ENCODE measurements around the gene PLA2G2D. TPM values are rescaled to one million over a fixed set of nuclear protein-coding genes. Genes with fewer than 3 reads are reported as not detected.

Gene PLA2G2D
- total and polyA plus RNA-seq, 9 of the 15 experiments (the other 6 are each of a cell fraction or from before 2014, with no cell fraction given) = not detected

DNA sequence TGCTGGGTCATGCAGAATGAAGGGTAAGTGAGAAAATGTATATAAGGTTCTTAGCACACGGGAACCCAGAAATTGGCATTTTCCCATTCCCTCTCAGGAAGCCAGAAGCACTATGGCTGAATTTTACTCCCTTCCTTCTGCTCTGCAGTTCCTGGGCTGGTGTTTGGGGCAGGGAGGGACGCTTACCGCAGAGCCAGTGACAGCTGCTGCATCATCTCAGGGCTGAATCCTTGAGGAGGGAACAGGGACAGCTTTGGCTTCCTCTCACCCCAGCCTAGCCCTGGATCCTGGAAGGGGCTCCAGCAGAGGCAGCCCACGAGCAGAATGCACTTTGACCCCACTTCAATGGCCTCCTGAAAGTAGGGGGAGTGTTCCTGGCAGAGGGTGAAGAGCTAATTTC is 12.0 kb downstream of the PLA2G2D start (continued):
- TF ChIP-seq POLR3G (IDR thresholded peaks at IDR 0.05; ENCODE audit: extremely low read depth, insufficient read length, insufficient replicate concordance) (no peak), EP300 (IDR thresholded peaks at IDR 0.05; ENCODE audit: low read length) (no peak)

GRCh38 chr1:20105856-20106255 is 13.5 kb downstream of the PLA2G2D start:
- POLR2A ChIA-PET = interaction anchor here (0.6 kb wide), 1 partner anchor 329 kb away, joined by 3 read pairs; no protein-coding TSS in a partner anchor
- peak; percentile 35 for TF ChIP-seq CBFA2T3 (IDR thresholded peaks at IDR 0.05)
- no peak for TF ChIP-seq DIDO1 (tag; IDR thresholded peaks at IDR 0.05; ENCODE audit: low read depth)
- DNase-seq (ENCODE audit: extremely low read depth in 1 of 4, low spot score in 3 of 4) = peak in 1 of 4 experiments; percentile 31
- H2AFZ ChIP-seq (ENCODE audit: low read depth, low read length) = no peak overlapping the region
- no peak overlapping the region for H3K4me2 ChIP-seq (ENCODE audit: insufficient read depth, low read length)
- no peaks in the 10 kb centered on the region for H3K9me1 ChIP-seq (ENCODE audit: control insufficient read depth, insufficient read depth, low read length)
- in situ Hi-C loops (cut with MboI) (no loop called here), intact Hi-C loops (cut with micrococcal nuclease) (no loop called here)
- no peaks in the 10 kb centered on the region for H3K36me3 ChIP-seq (ENCODE audit: control insufficient read depth, insufficient read depth, low read length)
- CTCF ChIA-PET (ENCODE audit: low intra/inter-chr PET ratio) = no interaction called here
- H3K27ac ChIP-seq (ENCODE audit: extremely low read depth, low read depth, low read length) = no peak overlapping the region
- no peaks in the 10 kb centered on the region for H3K9me3 ChIP-seq (replicated peaks; ENCODE audit: control insufficient read depth, insufficient read depth, low read depth, low read length)
- no peak for ATAC-seq
- WGBS (ENCODE audit: insufficient coverage, low coverage, missing lambda C conversion rate) = 0% methylated on average over 1 of the region's 1 CpG
- no peak overlapping the region for H3K4me3 ChIP-seq
- peaks cover 3% of the 10 kb centered on the region; the same call in 1 of the 2 replicates for H4K20me1 ChIP-seq (replicated peaks; ENCODE audit: control insufficient read depth, insufficient read depth, low read length)
- FAIRE-seq = no peak
- H3K27me3 ChIP-seq (ENCODE audit: control insufficient read depth in 2 of 2, insufficient read depth in 2 of 2, low read length in 2 of 2) = peaks cover 3 to 19% of the 10 kb centered on the region in 2 experiments; a peak in 4 of 5 replicates
- H3K4me1 ChIP-seq (replicated peaks in 1 of 2; ENCODE audit: control insufficient read depth in 2 of 2, insufficient read depth in 2 of 2, low read length in 2 of 2) = no peaks in the 10 kb centered on the region; a peak in 1 of 5 replicates
- no peak overlapping the region for H3K9ac ChIP-seq (ENCODE audit: insufficient read depth in 1 of 2, low read depth in 2 of 2, low read length in 2 of 2)
- no TSS peak for BruUV-seq (replicated peaks)
- no peaks in the 10 kb centered on the region for H3K79me2 ChIP-seq (ENCODE audit: control insufficient read depth, insufficient read depth, low read length)

GRCh38 chr1:20102875-20103274 is 16.5 kb downstream of the PLA2G2D start:
- intact Hi-C loops (cut with micrococcal nuclease) (loop anchor here (5.0 kb wide), 2 partner anchors 126 to 389 kb away; partner anchors contain the start of gene PLA2G2A), in situ Hi-C loops (cut with MboI) (loop anchor here (5.0 kb wide), 1 partner anchor 389 kb away; no protein-coding TSS in a partner anchor)
- ATAC-seq (no peak), DNase-seq (ENCODE audit: extremely low read depth in 1 of 4, low spot score in 3 of 4) (no peak), FAIRE-seq (peak; percentile 48)
- H3K9me3 ChIP-seq (replicated peaks; ENCODE audit: control insufficient read depth, insufficient read depth, low read depth, low read length) = no peaks in the 10 kb centered on the region
- H3K9me1 ChIP-seq (ENCODE audit: control insufficient read depth, insufficient read depth, low read length) = no peaks in the 10 kb centered on the region
- no peaks in the 10 kb centered on the region; the same call in 1 of the 2 replicates for H4K20me1 ChIP-seq (replicated peaks; ENCODE audit: control insufficient read depth, insufficient read depth, low read length)
- POLR2A ChIA-PET = no interaction called here
- no peak overlapping the region for H2AFZ ChIP-seq (ENCODE audit: low read depth, low read length)
- CTCF ChIA-PET (ENCODE audit: low intra/inter-chr PET ratio) = no interaction called here
- peaks cover 0 to 19% of the 10 kb centered on the region in 2 experiments; a peak in 3 of 5 replicates for H3K27me3 ChIP-seq (ENCODE audit: control insufficient read depth in 2 of 2, insufficient read depth in 2 of 2, low read length in 2 of 2)
- WGBS (ENCODE audit: insufficient coverage, low coverage, missing lambda C conversion rate) = 4% methylated on average over 1 of the region's 1 CpG
- no TSS peak for BruUV-seq (replicated peaks)
- no peak overlapping the region for H3K4me3 ChIP-seq
- no peaks in the 10 kb centered on the region for H3K36me3 ChIP-seq (ENCODE audit: control insufficient read depth, insufficient read depth, low read length)
- no peak overlapping the region for H3K9ac ChIP-seq (ENCODE audit: insufficient read depth in 1 of 2, low read depth in 2 of 2, low read length in 2 of 2)
- H3K4me1 ChIP-seq (replicated peaks in 1 of 2; ENCODE audit: control insufficient read depth in 2 of 2, insufficient read depth in 2 of 2, low read length in 2 of 2) = no peaks in the 10 kb centered on the region
- H3K4me2 ChIP-seq (ENCODE audit: insufficient read depth, low read length) = no peak overlapping the region
- TF ChIP-seq CEBPG (CRISPR knock-in tag; IDR thresholded peaks at IDR 0.05) (no peak), CEBPG (tag; conservative IDR thresholded peaks at IDR 0.05 in 1 of 2, IDR thresholded peaks at IDR 0.05 in 1 of 2) (peak in 1 of 2 experiments; percentile 68; a peak in 2 of 4 replicates), ZKSCAN8 (CRISPR knock-in tag; IDR thresholded peaks at IDR 0.05) (no peak), ZEB2 (IDR thresholded peaks at IDR 0.05) (no peak), KDM1A (IDR thresholded peaks at IDR 0.05) (peak; percentile 55 to 59; a peak in 3 of 4 replicates), COPS2 (conservative IDR thresholded peaks at IDR 0.05) (no peak), LEF1 (IDR thresholded peaks at IDR 0.05) (no peak), ZFP30 (CRISPR knock-in tag; IDR thresholded peaks at IDR 0.05; ENCODE audit: borderline replicate concordance) (no peak), SMAD1 (IDR thresholded peaks at IDR 0.05; ENCODE audit: low read depth, low read length, partially characterized antibody) (no peak)
- no peak overlapping the region for H3K27ac ChIP-seq (ENCODE audit: extremely low read depth, low read depth, low read length)
- H3K79me2 ChIP-seq (ENCODE audit: control insufficient read depth, insufficient read depth, low read length) = no peaks in the 10 kb centered on the region
